ENCODE measurements around the gene PLK3. TPM values are rescaled to one million over a fixed set of nuclear protein-coding genes. Genes with fewer than 3 reads are reported as not detected.

Gene PLK3
- total and polyA plus RNA-seq, 2 of the 4 experiments (the other 2 are of a cell fraction) = 15.8 to 51.6 TPM

DNA sequence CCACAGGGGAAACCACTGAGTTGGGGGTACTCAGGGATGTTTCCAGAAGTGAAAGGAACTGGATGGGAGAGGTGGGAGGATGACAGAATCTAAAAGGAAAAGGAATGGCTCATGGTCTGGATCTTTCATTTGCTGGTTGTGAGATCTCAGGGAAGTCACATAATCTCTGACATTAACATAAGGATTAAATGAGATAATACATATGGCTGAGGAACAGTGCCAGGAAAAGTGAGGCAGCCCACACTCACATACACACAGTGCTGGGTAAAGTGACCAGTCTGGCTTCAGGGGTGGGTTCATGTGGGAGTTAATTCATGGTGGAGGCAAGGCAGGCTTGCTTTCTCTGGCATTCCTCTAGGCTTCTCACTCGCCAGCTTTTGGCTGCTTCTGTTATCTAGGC is 46.8 kb downstream of the PLK3 start:
- Histone ChIP-seq H4K20me1 (ENCODE audit: insufficient read depth, low read length) (no peaks in the 10 kb centered on the region), H2BK20ac (ENCODE audit: low read depth, low read length) (no peak overlapping the region), H3K79me1 (ENCODE audit: low read depth in 1 of 2, low read length in 2 of 2) (no peaks in the 10 kb centered on the region), H3K36me3 (ENCODE audit: control insufficient read depth, insufficient read depth, low read length) (peaks cover 4% of the 10 kb centered on the region; the same call in 1 of the 2 replicates), H3K4me3 (ENCODE audit: insufficient read depth, low read depth, low read length) (no peak overlapping the region), H3K27ac (ENCODE audit: insufficient read depth, low read length) (no peak overlapping the region), H3K9me1 (ENCODE audit: insufficient read depth, low read length) (no peaks in the 10 kb centered on the region; the same call in 1 of the 2 replicates), H3K18ac (ENCODE audit: low read depth, low read length) (no peak overlapping the region), H4K8ac (ENCODE audit: low read depth in 2 of 2, low read length in 2 of 2) (no peak overlapping the region), H3K56ac (ENCODE audit: extremely low read depth, insufficient read depth, low read length) (no peak overlapping the region), H2BK15ac (ENCODE audit: low read depth, low read length) (no peak overlapping the region), H2AK5ac (ENCODE audit: low read depth, low read length) (no peak overlapping the region), H3K27me3 (ENCODE audit: control insufficient read depth, insufficient read depth, low read length) (no peaks in the 10 kb centered on the region), H3K4me1 (ENCODE audit: control insufficient read depth, insufficient read depth, low read length) (no peaks in the 10 kb centered on the region), H3K4ac (ENCODE audit: low read depth, low read length) (no peak overlapping the region), H2BK5ac (ENCODE audit: low read depth, low read length, poor library complexity, severe bottlenecking) (no peak overlapping the region), H4K91ac (ENCODE audit: insufficient read depth, low read depth, low read length) (no peak overlapping the region), H3K14ac (replicated peaks; ENCODE audit: low read depth, low read length) (no peak overlapping the region), H4K5ac (ENCODE audit: low read depth, low read length) (no peak overlapping the region), H3K9me3 (ENCODE audit: control insufficient read depth, insufficient read depth, low read length) (no peaks in the 10 kb centered on the region), H2BK120ac (ENCODE audit: low read depth, low read length) (no peak overlapping the region), H3K4me2 (ENCODE audit: low read depth, low read length) (no peak overlapping the region), H2AK9ac (replicated peaks; ENCODE audit: low read depth, low read length, poor library complexity) (no peak overlapping the region), H3K23ac (ENCODE audit: low read depth, low read length) (no peak overlapping the region), H2AFZ (replicated peaks; ENCODE audit: low read length, poor library complexity) (no peak overlapping the region), H3K9ac (ENCODE audit: low read depth, low read length) (no peak overlapping the region)
- no CpG with 5 or more reads among the region's 1 CpG for WGBS, 2 experiments (ENCODE audit: extremely low coverage in 2 of 2, insufficient read length in 1 of 2)
- TF ChIP-seq POLR2A (IDR thresholded peaks at IDR 0.05; ENCODE audit: low read depth, low read length) = no peak
- TF ChIP-seq RFX5 (IDR thresholded peaks at IDR 0.05; ENCODE audit: low read depth, low read length) = no peak
- no peak for TF ChIP-seq FOS (IDR thresholded peaks at IDR 0.05; ENCODE audit: low read depth, low read length)
- no peak for TF ChIP-seq CEBPB (IDR thresholded peaks at IDR 0.05; ENCODE audit: low read depth, low read length)
- TF ChIP-seq RCOR1 (IDR thresholded peaks at IDR 0.05; ENCODE audit: insufficient replicate concordance, low read length) = no peak
- TF ChIP-seq, protein P1, sequence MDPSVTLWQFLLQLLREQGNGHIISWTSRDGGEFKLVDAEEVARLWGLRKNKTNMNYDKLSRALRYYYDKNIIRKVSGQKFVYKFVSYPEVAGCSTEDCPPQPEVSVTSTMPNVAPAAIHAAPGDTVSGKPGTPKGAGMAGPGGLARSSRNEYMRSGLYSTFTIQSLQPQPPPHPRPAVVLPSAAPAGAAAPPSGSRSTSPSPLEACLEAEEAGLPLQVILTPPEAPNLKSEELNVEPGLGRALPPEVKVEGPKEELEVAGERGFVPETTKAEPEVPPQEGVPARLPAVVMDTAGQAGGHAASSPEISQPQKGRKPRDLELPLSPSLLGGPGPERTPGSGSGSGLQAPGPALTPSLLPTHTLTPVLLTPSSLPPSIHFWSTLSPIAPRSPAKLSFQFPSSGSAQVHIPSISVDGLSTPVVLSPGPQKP (IDR thresholded peaks at IDR 0.05; ENCODE audit: borderline replicate concordance, low read depth, low read length) = no peak
- TF ChIP-seq MXI1 (IDR thresholded peaks at IDR 0.05; ENCODE audit: borderline replicate concordance, low read depth, low read length) = no peak
- TF ChIP-seq, protein P2, sequence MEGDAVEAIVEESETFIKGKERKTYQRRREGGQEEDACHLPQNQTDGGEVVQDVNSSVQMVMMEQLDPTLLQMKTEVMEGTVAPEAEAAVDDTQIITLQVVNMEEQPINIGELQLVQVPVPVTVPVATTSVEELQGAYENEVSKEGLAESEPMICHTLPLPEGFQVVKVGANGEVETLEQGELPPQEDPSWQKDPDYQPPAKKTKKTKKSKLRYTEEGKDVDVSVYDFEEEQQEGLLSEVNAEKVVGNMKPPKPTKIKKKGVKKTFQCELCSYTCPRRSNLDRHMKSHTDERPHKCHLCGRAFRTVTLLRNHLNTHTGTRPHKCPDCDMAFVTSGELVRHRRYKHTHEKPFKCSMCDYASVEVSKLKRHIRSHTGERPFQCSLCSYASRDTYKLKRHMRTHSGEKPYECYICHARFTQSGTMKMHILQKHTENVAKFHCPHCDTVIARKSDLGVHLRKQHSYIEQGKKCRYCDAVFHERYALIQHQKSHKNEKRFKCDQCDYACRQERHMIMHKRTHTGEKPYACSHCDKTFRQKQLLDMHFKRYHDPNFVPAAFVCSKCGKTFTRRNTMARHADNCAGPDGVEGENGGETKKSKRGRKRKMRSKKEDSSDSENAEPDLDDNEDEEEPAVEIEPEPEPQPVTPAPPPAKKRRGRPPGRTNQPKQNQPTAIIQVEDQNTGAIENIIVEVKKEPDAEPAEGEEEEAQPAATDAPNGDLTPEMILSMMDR (conservative IDR thresholded peaks at IDR 0.05; ENCODE audit: low read depth, low read length) = no peak
- TF ChIP-seq, protein P3, sequence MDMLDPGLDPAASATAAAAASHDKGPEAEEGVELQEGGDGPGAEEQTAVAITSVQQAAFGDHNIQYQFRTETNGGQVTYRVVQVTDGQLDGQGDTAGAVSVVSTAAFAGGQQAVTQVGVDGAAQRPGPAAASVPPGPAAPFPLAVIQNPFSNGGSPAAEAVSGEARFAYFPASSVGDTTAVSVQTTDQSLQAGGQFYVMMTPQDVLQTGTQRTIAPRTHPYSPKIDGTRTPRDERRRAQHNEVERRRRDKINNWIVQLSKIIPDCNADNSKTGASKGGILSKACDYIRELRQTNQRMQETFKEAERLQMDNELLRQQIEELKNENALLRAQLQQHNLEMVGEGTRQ (IDR thresholded peaks at IDR 0.05; ENCODE audit: low read depth, low read length) = no peak
- no peak for TF ChIP-seq MAFK (IDR thresholded peaks at IDR 0.05; ENCODE audit: low read depth, low read length)
- no peak for TF ChIP-seq MAZ (IDR thresholded peaks at IDR 0.05; ENCODE audit: borderline replicate concordance, low read depth, low read length)
- TF ChIP-seq RAD21 (IDR thresholded peaks at IDR 0.05; ENCODE audit: low read length) = no peak
- TF ChIP-seq SMC3 (IDR thresholded peaks at IDR 0.05; ENCODE audit: low read depth, low read length) = no peak
- intact Hi-C loops (cut with micrococcal nuclease) (no loop called here), in situ Hi-C loops (cut with MboI; ENCODE audit: low sequenced_read_pairs) (no loop called here), dilution Hi-C loops (cut with HindIII; ENCODE audit: low sequenced_read_pairs, unreplicated experiment) (no loop called here)
- DNase-seq (no peak), ATAC-seq (ENCODE audit: low read depth) (no peak)
- POLR2A ChIA-PET (ENCODE audit: unreplicated experiment) = no interaction called here
- BruUV-seq (replicated peaks) = no TSS peak
- CTCF ChIA-PET = no interaction called here
